SH-SY5Y (cell line): Measurements from ENCODE around the gene SLC4A5.

Source experiments
- GATA2 ChIP-seq: IDR thresholded peaks from 2 replicates; pipeline ENCODE4 v1.6.1; 2011; ENCODE audit warnings: mild to moderate bottlenecking, low read depth, low read length
- GATA3 ChIP-seq: IDR thresholded peaks from 2 replicates; pipeline ENCODE4 v1.6.1; 2011; ENCODE audit warnings: low read depth, mild to moderate bottlenecking, low read length, moderate library complexity

- TF ChIP-seq GATA2 (no peak), GATA3 (no peak)
Measured at GRCh38 chr2:74387346-74387745, 44.1 kb upstream of the SLC4A5 start.
